ENCODE results near the gene PPP4R2. TPM values are rescaled to one million over a fixed set of nuclear protein-coding genes. Genes with fewer than 3 reads are reported as not detected.

The PPP4R2 gene
- total and polyA plus RNA-seq, 3 donors from 2014 or later: 38.1 to 68.2 (median 67.7) TPM

DNA sequence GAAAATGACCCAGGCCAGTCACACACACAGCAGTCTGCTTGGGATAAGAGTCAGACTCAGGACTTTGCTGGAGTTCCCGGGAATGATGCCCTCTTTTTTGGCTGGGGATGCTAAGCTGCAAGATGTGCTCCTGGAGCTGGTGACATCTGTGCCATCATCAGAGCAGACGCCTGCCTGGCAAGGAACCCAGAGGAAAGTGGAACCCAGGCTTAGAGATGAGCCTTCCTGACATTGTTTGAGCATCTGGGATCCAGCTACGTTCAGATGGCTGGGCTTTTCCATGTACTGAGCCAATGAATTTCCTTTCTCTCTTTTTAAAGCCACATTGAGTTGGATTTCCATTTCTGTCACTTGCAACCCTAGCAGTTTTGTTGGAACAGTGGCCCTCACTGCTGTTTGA, 118.1 kb downstream of the PPP4R2 start:
- Histone ChIP-seq H3K27ac (no peak overlapping the region), H3K36me3 (ENCODE audit: low read depth, missing control alignments) (no peaks in the 10 kb centered on the region), H3K4me3 (no peak overlapping the region), H3K9me3 (no peaks in the 10 kb centered on the region), H3K27me3 (no peaks in the 10 kb centered on the region), H3K4me1 (no peaks in the 10 kb centered on the region)
- intact Hi-C loops (cut with DNase I; ENCODE audit: low total_unique reads): no loop called here
- 81 to 82% methylated on average over 3 of the region's 3 CpGs for WGBS, 2 donors
- no peak for DNase-seq
- TF ChIP-seq, protein P1, sequence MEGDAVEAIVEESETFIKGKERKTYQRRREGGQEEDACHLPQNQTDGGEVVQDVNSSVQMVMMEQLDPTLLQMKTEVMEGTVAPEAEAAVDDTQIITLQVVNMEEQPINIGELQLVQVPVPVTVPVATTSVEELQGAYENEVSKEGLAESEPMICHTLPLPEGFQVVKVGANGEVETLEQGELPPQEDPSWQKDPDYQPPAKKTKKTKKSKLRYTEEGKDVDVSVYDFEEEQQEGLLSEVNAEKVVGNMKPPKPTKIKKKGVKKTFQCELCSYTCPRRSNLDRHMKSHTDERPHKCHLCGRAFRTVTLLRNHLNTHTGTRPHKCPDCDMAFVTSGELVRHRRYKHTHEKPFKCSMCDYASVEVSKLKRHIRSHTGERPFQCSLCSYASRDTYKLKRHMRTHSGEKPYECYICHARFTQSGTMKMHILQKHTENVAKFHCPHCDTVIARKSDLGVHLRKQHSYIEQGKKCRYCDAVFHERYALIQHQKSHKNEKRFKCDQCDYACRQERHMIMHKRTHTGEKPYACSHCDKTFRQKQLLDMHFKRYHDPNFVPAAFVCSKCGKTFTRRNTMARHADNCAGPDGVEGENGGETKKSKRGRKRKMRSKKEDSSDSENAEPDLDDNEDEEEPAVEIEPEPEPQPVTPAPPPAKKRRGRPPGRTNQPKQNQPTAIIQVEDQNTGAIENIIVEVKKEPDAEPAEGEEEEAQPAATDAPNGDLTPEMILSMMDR (IDR thresholded peaks at IDR 0.05): no peak
- TF ChIP-seq POLR2A (IDR thresholded peaks at IDR 0.05): no peak

DNA sequence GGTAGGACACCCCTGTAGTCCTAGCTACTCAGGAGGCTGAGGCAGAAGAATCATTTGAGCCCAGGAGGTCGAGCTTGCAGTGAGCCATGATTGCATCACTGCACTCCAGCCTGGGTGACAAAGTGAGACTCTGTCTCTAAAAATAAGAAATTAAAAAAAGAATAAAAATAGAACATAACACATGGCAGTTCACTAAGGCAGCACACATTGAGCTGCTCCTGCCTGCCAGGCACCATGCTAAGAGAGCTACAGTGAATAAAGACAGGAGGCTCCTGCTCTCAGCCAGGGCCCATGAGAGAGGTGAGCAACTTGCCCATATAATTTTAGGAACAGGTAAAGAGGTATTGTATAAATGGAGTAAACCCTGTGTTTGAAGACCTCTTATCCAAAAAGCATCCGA, 119.2 kb downstream of the PPP4R2 start:
- Histone ChIP-seq H3K9me3 (no peaks in the 10 kb centered on the region), H3K4me1 (no peaks in the 10 kb centered on the region), H3K36me3 (ENCODE audit: low read depth, missing control alignments) (no peaks in the 10 kb centered on the region), H3K27ac (no peak overlapping the region), H3K27me3 (no peaks in the 10 kb centered on the region), H3K4me3 (no peak overlapping the region)
- 74 to 93% methylated on average over 2 of the region's 2 CpGs for WGBS, 2 donors
- no peak for DNase-seq
- intact Hi-C loops (cut with DNase I; ENCODE audit: low total_unique reads): no loop called here
- TF ChIP-seq, protein P1 (IDR thresholded peaks at IDR 0.05): no peak
- TF ChIP-seq POLR2A (IDR thresholded peaks at IDR 0.05): no peak

Small RNA genes within 50 kb of the gene (small RNA-seq; reads per million reads assigned to genes)
- 0.09 to 0.37 reads per million in 2 donors for gene RNU2-64P
- gene RNU6-557P: 0 reads per million in 2 donors
- 0 reads per million in 2 donors for gene RNU7-19P

Other genes with a start within 250 kb of the PPP4R2 start
- 10 to 100 TPM; 21.2 to 26.9 TPM for gene SHQ1, start 148.4 kb upstream of the PPP4R2 start, total RNA-seq
- gene SHQ1, start 148.4 kb upstream of the PPP4R2 start, polyA plus RNA-seq (ENCODE audit: insufficient read depth, low read depth, low replicate concordance): 20.1 TPM
- 10 to 100 TPM; 17.6 to 27.8 TPM for gene GXYLT2, start 108.8 kb upstream of the PPP4R2 start, total RNA-seq
- 9.7 TPM for gene GXYLT2, start 108.8 kb upstream of the PPP4R2 start, polyA plus RNA-seq (ENCODE audit: insufficient read depth, low read depth, low replicate concordance)
- gene EBLN2, start 64.8 kb downstream of the PPP4R2 start, total RNA-seq: 10 to 100 TPM; 10.5 to 12.8 TPM
- 1.9 TPM for gene EBLN2, start 64.8 kb downstream of the PPP4R2 start, polyA plus RNA-seq (ENCODE audit: insufficient read depth, low read depth, low replicate concordance)